ENCODE data around the gene C13orf46.

GRCh38 chr13:113965968-113966884 is 7.7 kb downstream of the C13orf46 start:
- TF ChIP-seq TAF1 (IDR thresholded peaks at IDR 0.05; ENCODE audit: borderline replicate concordance, low read depth, low read length) (no peak), POLR2AphosphoS5 (IDR thresholded peaks at IDR 0.05; ENCODE audit: low read depth, low read length) (no peak)

Measured in GM12892 (cell line).